KG1 (cell line): ENCODE measurements around the gene MYLK3.

Source experiments
- DNase-seq: peaks from one replicate; lab custom pipeline; 2025; lab: John Stamatoyannopoulos, UW

The MYLK3 gene

DNA sequence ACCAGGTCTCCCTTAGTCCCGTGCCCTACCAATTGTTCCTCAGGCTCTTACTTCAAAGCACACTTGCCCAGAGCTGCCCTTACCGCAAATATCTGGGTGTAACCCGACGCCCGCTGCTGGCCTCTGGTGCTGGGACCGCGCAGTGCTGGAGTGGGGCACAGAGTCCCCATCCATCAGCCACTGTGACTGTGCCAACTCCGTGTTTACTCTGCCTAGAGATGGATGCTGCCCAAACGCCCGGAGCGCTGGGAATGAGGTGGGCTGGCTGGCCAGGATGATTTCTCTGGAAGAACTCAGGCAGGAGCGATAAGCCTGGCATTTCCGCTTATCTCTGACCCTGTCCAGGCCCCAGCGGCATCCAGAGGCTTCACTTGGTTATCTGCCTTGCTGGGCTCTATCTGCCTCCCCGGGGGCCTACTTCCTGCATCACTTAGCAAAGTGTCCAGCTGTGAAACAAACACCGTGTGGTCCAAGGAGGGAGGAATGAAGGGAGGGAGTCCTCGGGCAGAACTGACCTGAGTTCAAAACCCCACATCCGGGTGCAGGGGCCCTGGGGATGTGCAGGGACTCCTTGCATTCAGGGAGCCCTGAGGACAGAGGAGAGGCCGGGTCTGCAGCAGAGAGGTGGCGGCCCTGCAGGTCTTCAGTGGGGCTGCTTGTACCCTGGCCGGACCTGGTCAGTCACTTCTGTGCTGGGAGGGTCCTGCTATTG lies 9.4 kb upstream of the MYLK3 start:
- DNase-seq: no peak

DNA sequence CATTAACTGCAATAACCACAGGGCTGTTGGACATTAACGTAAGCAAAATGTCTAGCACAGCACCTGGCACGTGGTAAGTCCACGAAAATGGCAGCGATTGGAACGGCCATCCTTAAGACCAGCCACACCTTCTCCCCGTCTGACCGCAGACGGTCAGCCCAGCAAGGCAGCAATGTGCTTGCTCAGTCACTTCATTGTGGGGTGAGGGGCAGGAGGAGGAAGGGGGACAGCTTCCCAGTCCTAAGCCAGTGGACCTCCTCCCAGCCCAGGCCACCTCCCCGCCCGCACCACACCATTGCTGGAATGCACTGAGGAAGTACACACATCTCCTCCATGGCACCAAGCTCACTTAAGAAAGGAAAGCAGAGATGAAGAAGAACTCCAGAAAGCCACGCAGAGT lies 8.6 kb upstream of the MYLK3 start:
- DNase-seq: no peak

DNA sequence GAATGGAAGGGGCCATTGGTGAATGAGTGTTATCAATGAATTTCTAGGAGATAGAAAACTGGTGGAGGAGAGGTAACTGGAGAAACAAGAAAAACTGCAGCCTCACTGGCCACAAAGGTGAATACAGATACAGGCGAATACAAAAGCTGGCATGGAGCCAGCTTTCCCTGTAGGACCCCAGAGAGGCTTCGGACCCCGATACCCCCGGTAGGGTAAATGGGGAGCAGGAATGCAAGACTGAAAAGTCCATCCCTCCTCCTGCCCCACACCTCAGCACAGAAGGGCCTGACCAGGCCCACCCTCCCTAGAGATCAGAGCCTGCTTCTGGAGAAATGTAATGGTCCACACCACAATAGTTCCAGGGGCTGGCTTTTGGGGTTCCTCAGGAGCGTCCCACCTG lies 4.9 kb upstream of the MYLK3 start:
- no peak for DNase-seq

DNA sequence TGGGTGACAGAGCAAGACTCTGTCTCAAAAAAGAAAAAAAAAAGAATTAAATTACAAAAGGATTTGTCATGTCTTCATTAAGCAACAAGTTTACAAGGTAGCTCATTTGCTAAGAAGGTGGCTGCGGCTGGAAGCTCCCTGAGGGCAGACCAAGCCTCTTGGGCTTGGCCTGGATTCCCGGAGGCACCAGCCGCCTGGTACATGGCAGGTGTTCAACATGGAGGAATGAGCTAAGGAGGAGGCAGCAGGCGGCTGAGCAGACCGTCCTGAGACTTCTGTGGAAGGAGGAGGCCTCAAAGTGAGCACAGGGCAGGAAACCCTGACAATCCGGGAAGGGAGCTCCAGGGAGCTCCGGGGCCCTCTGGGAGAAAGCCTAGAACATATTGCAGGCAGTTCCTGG lies 3.2 kb upstream of the MYLK3 start:
- no peak for DNase-seq

DNA sequence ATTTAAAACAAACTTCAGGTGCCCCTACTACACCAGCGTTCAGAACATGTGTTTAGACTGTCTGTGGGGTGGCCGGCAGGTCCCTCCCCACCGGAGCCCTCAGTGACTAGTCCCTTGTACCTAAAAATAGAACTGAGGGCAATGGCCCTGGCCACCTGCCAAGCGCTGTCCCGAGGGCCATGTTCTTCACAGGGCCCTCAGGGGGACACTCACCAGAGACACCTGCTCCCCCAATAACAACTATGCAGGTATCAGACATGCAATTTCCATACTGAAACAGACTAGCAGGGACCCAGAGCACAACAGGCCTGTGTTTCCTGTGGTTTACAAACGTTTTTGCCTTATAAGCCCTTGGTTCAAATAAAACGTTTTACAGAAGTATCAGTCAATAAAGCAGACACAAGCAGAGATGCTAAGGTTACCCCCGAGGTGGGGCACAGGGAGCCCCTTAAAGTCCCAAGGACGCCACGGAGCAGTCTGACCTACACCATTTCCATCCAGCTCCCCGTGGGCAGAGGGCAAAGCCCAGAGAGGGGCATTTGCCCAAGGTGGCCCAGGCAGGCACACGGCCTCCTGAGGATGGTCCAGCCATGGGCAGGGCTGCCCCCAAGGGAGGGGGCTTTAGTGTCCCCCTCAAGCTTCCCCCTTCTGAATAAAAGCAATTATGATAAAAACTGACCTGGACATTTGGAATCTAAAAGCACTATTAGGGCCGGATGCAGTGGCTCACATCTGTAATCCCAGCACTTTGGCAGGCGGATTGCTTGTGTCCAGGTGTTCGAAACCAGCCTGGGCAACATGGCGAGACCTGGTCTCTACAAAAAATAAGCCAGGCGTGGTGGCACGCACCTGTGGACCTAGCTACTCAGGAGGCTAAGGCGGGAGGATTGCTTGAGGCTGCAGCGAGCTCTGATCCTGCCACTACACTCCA lies 896 bp upstream of the MYLK3 start:
- DNase-seq: no peak

DNA sequence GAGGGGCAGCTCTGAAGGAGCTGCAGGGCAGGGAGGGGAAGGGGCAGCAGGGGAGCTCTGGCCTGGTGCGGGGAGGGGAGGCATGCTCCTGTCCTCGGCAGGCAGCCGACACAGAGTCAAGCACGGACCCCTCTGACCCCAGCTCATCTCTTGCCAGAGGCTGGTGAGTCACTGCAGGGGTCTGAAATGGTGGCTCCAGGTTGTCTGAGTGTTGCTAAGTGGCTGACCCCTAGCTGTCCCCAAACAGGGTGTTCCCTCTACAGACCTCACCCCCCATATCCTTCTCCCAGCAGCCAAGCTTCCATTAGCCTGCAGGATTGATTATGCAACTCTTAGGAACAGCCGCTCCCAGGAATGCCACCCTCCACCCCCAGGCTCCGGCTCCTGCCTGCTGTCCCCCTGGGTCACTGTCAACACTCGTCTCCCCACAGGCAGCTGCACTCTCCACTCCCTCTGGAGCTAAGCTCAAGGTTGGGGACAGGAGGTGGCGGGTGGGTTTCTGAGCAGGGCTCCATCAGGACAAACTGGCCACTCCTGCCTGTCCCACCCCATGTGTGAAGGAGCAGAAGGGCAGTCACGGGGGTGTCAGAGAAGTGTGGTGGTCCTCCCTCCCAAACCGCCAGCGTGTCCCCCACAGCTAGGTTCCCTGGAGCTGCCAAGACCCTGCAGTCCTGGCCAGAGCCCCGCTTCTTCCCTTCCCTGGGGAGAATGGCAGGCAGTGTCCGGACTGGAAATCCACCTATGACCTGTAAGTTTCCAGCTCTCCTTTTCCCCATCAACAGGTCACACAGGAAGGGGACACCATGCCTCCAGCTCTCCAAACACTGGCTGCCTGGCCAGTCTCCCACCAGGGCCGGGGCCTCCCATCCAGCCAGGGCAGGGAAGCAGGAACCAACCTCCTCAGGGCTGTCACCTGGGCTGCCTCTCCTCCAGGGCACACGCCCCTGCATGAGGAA lies 1.0 kb downstream of the MYLK3 start:
- DNase-seq: no peak

DNA sequence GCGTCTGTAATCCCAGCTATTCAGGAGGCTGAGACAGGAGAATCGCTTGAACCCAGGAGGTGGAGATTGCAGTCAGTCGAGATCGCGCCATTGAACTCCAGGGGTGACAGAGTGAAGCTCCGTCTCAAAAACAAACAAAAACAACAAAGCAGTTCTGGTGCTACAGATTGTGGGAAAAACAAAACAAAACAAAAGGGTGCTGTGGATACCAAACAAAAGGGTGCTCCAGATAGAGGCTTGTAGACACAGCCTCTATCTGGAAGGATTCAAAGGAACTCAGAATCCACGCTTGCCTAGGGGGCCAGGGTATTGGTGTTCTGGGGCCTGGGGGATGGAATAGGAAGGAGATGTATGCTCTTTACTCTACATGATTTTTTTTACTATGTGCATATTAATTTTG lies 2.5 kb downstream of the MYLK3 start:
- DNase-seq: no peak

DNA sequence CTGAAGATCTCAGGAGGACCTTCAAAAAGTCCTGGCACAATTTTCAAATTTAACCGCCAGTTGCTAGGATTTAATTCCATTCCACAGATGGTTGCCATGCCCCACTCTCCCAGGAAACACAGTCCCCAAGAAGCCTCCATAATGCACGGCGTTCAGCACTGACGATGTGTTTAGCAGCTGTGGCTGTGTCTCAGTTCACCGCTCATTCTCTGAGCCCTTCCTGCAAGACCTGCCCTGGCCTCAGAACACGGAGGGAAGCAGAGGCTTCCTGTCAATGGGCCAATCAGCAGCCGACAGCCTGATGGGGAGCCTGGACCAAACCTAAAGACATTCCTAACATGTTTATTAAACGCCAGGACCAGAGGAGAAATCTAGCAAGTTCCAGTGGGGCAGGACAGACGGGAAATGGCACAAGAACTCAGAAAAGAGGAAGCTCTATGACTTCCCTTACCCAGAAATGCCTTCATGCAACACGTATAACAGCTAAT lies 4.9 kb downstream of the MYLK3 start:
- peak; percentile 49 for DNase-seq

DNA sequence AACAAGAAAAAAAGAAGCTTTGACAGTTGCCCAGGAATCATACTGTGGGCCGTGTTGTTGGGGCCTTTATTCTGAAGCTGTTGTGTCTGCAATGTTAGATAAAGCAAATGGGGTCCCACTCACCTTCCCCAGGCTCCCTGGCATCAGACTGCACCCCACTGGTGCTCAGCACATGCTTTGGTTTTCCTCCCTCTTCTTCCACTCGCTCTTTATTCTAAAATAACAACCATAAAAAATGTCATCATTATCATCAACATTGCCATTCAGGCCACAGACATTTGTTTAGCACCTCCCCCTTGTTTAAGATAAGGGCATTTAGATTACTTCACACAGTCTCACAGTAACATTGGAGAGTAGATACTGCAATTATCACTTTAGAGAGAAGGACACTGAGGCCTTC lies 8.2 kb downstream of the MYLK3 start:
- no peak for DNase-seq

DNA sequence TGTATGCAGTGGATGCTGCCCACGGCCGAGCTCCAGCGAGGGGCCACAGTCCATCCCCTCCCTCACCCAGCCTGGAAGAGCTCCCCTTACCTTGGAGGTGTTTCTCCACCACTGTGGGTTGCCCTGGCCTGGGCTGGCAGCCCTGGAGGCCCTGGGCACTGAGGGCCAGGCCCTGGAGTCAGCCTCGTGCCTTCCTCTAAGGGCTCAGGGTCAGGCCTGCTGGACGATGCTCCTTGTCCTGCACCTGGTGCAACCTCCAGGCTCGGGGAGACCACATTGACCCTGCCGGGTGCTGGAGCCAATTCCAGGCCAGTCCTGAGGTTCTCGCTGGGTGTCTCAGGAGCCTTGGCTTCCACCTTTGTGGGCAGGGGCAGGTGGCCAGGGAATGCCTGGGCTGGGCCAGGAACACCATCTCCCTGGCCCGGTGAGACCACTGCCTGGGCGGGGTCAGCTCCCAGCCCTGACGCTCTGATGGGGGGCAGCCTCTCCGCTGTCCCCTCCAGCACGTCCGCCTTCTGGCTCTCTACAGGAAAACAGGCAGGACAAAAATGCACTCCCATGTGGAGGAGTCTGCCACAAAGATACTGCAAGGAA lies 10.4 kb downstream of the MYLK3 start:
- DNase-seq: no peak

DNA sequence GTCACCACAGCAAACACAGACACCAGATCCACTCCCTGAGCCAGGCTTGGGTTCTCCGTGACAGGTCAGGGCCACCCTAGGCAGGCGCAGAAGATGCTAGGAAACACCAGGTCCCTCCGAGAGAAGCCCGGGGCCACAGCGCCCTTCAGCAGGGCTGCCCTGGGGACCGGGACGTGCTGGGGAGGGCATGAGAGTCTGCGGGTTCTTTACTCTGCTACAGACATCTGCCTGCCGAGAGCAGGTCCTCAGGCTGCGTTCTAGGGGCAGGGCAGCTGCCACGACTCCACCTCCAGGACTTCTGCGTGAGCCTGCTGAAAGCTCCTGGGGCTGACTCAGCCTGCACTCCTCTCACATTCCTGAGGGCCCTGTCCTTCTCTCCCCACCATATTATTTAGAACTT lies 11.4 kb downstream of the MYLK3 start:
- no peak for DNase-seq

DNA sequence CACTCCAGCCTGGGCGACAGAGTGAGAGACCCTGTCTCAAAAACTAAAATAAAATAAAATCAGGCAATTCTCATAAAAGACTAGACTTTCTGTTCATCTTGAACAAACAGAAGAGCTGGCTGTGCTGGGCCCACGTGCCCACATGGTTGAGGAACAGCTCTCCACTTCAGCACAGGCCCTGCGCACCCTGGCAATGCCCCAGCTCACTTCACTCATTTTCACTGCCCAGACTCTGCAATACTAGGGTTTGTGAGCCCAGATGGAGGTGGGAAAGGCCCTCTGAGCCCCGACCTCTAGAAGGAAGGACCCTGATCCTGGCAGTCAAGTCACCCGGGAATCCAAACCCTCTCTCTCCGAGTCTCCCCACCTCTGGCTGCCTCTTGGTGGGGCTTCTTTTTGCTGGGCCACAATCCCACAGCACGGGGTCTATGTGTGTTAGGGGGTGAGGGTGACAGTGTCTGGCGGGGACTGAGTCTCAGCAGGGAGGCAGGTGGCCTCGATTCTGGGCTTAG lies 14.8 kb downstream of the MYLK3 start:
- no peak for DNase-seq

DNA sequence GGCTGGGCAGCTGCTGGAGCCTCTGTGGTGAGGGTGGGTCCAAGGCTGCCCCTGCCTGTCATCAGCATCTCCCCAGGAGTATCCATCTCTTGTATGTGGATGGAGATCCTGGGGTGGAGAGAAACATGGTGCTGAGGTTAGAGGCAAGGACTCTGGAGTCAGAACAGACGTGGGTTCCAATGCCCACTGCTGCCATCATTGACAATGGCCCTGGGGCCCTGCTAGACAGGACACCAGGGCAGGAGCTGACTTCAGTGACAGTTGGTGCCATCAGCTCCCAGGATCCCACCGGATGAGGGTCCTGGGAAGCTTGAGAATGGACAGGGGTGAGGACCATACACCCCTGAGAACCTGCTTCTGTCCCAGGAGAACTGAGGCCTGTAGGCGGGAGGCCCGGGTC lies 15.6 kb downstream of the MYLK3 start:
- no peak for DNase-seq

DNA sequence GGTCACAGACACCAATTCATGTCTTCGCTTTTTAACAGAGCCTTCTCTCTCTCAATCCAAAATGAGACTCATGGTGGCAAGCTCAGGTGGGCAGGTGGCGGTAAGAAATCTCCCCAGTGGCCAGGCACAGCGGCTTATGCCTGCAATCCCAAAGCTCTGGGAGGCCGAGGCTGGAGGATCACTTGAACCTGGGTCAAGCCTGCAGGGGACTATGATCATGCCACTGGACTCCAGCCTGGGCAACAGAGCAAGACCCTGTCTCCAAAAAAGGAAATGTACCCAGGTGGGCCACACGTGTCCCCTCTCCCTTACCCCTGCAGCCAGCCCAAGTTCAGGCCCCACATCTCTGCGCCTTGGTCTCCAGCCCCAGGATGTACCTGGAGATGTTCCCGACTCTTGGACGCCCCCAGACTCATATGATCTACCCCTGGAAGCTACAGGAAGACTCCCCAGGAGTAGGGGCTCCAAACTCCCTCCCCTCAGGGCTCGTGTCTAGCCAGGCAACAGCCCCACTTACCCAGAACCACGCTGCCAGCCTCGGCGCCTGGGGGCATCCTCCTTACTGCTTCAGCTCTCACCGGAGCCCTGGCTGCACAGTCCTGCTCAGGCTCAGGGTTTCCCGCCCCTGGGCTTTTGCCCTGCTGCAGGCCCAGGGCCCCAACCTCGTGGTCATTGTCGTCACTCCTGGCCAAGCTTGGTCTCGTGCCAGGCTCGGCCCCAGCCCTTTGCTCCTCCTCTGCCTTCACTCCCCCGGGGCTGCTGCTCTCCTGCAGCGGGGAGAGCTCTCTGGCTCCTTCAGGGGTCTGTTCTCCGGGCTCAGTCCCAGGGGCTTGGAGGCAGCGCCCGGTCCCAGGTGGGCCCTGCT lies 16.2 kb downstream of the MYLK3 start:
- DNase-seq: no peak

DNA sequence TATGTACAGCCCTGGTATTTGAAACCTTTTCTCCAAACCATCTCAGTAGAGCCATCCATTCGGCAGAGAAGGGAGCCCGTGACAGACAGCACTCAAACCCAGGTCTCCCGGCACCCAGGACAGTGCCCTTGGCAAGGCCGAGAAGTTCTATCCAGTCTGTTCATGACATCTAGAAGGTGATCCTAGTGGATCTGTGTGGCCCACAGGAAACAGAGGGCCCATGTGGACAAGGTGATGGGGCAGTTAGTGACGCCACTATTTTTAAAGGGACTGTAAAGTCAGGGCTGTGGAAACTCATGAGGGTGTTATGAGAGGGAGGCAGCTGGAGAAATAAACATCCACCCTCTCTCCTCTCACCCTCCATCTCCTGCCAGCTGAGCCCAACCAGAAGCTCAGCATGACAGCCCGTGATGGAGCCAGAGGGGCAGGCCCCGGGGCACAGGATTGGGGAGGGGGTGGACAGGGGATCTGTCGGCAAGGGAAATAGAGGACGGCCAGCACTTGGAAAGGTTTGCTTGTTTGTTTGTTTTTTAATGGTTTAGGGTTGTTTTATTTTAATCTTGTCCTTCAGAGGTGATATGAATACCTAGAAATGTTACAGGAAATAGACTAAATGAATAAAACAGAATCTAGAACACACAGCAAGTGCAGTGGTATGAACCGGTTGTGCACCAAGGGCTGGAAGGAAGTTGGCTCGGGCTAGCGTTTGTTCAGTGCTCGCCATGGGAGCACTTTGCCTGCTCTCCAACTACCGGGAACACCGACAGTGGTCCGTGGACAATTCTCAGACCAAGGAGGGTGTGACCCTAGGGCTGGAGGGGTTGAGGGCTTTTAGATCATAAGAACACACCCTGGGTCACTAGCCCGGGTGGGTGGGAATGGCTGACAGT lies 17.1 kb downstream of the MYLK3 start:
- no peak for DNase-seq

DNA sequence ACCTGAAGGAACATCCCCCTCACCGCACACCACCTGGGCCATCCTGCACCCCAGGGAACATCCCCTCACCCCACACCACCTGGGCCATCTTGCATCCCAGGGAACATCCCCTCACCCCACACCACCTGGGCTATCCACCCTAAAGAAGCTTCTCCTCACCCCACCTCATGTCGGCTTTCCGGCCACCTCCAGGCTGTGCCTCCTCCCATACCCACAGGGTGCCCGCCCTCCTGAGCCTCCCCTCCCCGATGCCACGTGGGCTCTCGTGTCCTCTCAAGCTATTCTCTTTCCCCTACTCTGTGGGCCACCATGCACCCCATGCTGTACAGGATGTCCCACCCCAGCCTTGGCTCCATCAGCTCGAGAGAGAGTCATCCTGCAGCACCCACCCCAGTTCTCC lies 18.0 kb downstream of the MYLK3 start:
- DNase-seq: no peak

DNA sequence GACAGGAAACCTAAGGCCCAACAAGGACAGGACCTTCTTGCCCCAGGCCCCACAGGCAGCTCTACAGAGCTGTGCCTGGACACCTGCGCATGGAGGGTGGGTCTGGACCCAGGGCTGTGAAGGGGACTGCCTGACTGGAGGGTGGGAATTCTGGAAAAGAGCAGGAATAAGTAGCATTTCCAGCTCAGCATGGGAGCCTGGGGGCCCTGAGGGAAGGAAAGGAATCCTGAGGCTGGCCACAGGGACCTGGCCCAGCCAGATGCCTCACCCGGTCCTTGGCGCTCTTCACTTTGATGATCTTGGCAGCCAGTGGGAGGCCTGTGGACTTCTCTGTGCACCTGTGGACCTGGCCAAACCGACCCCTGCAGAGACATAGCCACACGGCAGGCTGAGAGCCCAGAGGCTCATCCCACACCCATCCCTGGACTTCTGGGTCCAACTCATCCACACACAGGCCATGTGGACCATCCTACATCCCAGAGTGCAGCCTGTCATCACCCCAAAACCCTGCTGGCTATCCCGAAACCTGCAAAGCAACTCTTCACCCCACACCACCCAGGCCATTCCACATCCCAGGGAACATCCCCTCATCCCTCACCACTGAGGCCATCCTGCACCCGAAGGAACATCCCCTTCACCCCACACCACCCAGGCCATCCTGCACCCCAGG lies 18.7 kb downstream of the MYLK3 start:
- no peak for DNase-seq

DNA sequence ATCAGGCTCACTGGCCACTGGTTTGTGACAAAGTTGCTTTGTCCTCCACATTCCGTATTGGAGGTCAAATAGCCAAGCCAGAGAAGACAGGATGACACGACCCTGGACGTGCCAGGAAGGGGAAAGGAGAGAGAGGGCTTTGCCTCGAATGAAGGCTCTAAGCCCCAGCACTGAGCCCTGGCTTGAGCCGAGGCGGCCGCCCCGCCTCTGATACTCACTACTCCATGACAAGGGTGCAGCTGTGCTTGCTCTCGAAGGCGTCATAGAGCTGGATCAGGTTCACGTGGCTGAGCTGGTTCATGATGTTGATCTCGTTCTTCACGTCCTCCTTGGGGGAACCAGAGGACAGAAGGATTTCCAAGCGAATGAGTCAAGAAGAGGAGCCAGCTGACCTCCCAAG lies 19.3 kb downstream of the MYLK3 start:
- DNase-seq: no peak

DNA sequence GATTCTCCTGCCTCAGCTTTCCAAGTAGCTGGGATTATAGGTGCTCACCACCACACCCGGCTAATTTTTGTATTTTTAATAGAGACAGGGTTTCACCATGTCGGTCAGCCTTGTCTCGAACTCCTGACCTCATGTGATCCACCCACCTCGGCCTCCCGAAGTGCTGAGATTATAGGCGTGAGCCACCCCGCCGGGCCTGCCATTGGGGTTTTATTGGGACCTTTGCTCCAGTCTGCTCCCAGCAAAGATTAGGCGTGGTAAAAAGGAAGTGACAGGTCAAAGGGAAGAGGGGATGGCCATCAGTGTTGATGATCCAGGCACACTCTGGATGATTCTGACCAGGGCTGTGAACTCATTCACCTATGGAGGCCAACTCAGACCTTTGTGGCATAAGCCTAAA lies 20.5 kb downstream of the MYLK3 start:
- DNase-seq: no peak
